HEK293T (cell line): ENCODE measurements around the gene CYP1A1.

ENCODE experiments used
- ELF4 ChIP-seq: fragments of 450-650 bp; IDR thresholded peaks from 2 replicates; pipeline ENCODE4 v1.6.1; 2017; ENCODE audit warnings: antibody characterized with exemption
- FOXA1 ChIP-seq: fragments of 450-650 bp; IDR thresholded peaks from 2 replicates; pipeline ENCODE4 v1.6.1; 2016; ENCODE audit warnings: mild to moderate bottlenecking
- FOXM1 ChIP-seq: fragments of 450-650 bp; IDR thresholded peaks from 2 replicates; pipeline ENCODE4 v1.6.1; 2017; ENCODE audit warnings: mild to moderate bottlenecking, borderline replicate concordance
- TF ChIP-seq, protein P1 (sequence below): fragments of 450-650 bp; IDR thresholded peaks from 2 replicates; pipeline ENCODE4 v1.6.1; 2016

DNA sequence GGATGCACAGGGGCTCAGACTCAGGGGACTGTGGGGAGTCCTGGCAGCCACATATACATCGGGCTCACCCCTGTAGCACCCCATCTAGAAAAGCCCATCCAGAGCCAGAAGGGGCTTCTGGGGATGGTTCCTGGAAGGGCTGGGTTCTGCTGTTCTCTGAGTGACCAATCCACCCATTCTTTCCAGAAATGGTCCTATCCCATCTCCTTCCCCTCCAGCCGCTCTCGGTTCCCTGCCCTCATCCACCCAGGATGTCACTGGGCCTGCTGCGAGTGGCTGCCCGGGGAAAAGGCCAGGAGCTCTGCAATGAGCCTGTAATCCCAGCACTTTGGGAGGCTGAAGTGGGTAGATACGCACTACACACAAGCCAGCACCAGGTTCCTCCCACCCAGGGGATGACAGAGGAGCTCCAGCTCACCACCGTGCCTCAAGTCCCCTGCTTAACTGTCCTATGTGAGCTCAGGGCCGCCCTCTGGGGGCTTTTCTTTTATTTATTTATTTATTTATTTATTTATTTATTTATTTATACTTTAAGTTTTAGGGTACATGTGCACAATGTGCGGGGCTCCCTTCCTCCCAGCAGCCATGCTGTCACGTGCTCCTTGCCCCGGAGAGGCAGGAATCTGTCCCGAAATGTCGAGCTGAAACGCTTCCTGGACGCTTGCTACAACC is 42.9 kb upstream of the CYP1A1 start:
- no peak for TF ChIP-seq FOXM1
- no peak for TF ChIP-seq FOXA1
- no peak for TF ChIP-seq ELF4
- TF ChIP-seq, protein P1, sequence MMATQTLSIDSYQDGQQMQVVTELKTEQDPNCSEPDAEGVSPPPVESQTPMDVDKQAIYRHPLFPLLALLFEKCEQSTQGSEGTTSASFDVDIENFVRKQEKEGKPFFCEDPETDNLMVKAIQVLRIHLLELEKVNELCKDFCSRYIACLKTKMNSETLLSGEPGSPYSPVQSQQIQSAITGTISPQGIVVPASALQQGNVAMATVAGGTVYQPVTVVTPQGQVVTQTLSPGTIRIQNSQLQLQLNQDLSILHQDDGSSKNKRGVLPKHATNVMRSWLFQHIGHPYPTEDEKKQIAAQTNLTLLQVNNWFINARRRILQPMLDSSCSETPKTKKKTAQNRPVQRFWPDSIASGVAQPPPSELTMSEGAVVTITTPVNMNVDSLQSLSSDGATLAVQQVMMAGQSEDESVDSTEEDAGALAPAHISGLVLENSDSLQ: no peak
